ENCODE measurements around the gene TBC1D22A.
"Not testable (repeated sequence)": the region's sequence is repeated elsewhere in the genome, so short reads cannot be mapped to it uniquely, and the experiment has no call there.

Gene TBC1D22A

DNA sequence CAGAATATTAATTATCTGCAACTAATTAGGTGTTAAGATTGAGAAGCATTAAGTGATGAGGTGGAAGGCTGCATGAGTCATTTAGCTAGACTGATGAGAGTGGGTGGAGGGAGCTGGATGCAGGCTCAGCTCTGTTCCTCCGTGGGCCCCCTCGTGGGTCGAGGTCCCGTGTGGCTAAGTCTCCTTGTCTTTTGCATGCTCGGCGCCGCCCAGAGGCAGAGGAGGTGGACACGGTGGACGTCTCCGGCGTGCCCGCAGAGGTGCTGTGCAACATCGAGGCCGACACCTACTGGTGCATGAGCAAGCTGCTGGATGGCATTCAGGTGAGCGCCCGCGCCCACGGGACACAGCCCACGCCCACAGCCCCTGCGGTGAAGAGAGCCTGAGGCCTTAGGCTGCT lies 211.6 kb downstream of the TBC1D22A start:
- Histone ChIP-seq H3K36me3 (ENCODE audit: control insufficient read depth, insufficient read depth, low read length) (peaks cover 11% of the 10 kb centered on the region), H3K9me3 (ENCODE audit: control insufficient read depth, low read length) (no peaks in the 10 kb centered on the region), H3K27me3 (ENCODE audit: control insufficient read depth, insufficient read depth, low read length) (no peaks in the 10 kb centered on the region), H3K9ac (ENCODE audit: low read length) (no peak overlapping the region), H3K4me3 (ENCODE audit: low read length) (no peak overlapping the region), H3K4me1 (ENCODE audit: control insufficient read depth, insufficient read depth, low read length) (peaks cover 12% of the 10 kb centered on the region)

DNA sequence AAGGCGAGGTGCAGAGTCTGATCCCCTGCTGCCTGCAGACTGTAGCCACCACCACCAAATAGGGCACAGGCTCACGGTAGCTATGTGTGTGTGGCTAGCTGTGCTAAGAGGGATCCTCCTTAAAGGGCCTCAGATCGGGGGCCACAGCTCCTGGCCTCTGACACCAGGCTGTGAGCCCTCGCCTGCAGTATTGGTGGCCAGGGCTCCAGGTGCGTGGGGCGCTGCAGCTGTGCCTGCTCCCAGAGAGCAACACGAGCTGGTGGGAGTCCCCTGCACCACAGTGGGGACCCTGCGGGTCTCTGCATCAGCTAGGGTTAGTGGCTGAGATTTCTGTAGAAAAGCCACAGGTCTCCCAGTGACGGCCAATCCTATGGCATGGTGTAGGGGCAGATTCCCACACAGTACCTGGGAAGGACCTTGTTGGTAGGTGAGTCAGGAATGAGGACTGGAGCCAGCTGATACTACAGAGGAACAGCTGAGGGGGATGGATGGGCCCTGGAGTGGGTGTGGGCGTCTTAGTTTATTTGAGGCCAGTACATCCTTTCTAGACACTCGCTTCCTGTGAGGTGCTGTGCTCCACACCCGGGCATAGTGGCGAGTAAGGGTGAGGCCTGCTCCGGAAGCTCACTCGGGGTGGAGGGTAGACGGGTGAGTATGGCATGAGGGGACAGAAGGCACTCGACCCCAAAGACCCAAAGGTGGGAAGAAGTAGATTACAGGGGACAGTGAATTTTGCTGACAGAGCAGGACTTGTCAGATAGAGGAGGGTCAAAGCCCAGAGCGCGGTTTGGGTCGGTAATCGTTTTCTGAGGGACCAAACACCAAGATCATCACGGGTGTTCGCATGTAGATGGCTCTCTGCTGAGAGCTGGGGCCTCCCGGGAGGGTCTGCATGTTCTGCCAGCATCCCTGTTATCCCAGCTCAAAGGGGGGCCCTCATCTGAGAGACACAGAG lies 212.5 kb downstream of the TBC1D22A start:
- Histone ChIP-seq H3K4me1 (ENCODE audit: control insufficient read depth, insufficient read depth, low read length) (peaks cover 12% of the 10 kb centered on the region), H3K9me3 (ENCODE audit: control insufficient read depth, low read length) (no peaks in the 10 kb centered on the region), H3K9ac (ENCODE audit: low read length) (no peak overlapping the region), H3K36me3 (ENCODE audit: control insufficient read depth, insufficient read depth, low read length) (peaks cover 11% of the 10 kb centered on the region), H3K4me3 (ENCODE audit: low read length) (no peak overlapping the region), H3K27me3 (ENCODE audit: control insufficient read depth, insufficient read depth, low read length) (no peaks in the 10 kb centered on the region)

DNA sequence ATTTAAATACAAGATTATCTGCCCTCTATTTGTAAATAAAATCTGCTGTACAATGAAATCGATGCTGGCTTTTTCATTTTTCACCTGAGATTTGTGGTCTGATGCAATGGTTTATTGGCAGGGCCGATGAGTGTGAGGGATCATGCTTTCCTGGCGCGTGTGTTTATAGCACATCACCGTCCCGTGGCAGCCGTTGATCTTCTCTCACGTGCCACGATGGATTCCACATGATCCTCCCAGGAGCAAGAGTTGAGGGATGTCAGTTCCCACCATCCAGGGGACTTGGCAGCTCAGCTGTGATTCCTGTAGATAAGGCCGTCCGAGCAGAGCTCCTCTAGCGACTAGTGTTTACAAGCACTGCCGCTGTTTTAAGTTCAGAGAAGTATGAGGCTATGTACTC lies 213.7 kb downstream of the TBC1D22A start:
- Histone ChIP-seq H3K9ac (ENCODE audit: low read length) (no peak overlapping the region), H3K36me3 (ENCODE audit: control insufficient read depth, insufficient read depth, low read length) (peaks cover 11% of the 10 kb centered on the region), H3K9me3 (ENCODE audit: control insufficient read depth, low read length) (no peaks in the 10 kb centered on the region), H3K27me3 (ENCODE audit: control insufficient read depth, insufficient read depth, low read length) (no peaks in the 10 kb centered on the region), H3K4me3 (ENCODE audit: low read length) (no peak overlapping the region), H3K4me1 (ENCODE audit: control insufficient read depth, insufficient read depth, low read length) (peaks cover 8% of the 10 kb centered on the region)

DNA sequence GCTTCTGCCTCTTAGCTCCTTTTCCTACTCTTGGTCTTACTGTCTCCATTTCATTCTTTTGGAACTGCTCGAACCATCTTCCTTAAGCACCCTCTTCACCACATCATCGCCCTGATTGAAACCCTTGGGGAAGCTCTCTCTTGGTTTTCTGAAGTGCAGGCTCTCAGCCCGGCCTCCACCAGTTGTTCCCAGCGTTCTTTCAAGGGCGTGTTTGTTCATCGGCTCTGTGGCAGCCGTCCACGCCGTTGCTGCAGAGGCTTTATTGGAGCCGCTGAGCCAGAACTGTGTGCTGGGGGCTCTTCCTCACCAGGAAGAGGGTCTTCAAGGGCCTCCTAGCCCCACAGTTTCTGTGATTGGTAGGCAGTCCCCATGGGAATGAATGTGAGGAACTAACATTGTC lies 214.1 kb downstream of the TBC1D22A start:
- peaks cover 11% of the 10 kb centered on the region for H3K36me3 ChIP-seq (ENCODE audit: control insufficient read depth, insufficient read depth, low read length)
- H3K4me1 ChIP-seq (ENCODE audit: control insufficient read depth, insufficient read depth, low read length): peaks cover 3% of the 10 kb centered on the region
- H3K27me3 ChIP-seq (ENCODE audit: control insufficient read depth, insufficient read depth, low read length): no peaks in the 10 kb centered on the region
- no peaks in the 10 kb centered on the region for H3K9me3 ChIP-seq (ENCODE audit: control insufficient read depth, low read length)
- no peak overlapping the region for H3K4me3 ChIP-seq (ENCODE audit: low read length)
- H3K9ac ChIP-seq (ENCODE audit: low read length): no peak overlapping the region

DNA sequence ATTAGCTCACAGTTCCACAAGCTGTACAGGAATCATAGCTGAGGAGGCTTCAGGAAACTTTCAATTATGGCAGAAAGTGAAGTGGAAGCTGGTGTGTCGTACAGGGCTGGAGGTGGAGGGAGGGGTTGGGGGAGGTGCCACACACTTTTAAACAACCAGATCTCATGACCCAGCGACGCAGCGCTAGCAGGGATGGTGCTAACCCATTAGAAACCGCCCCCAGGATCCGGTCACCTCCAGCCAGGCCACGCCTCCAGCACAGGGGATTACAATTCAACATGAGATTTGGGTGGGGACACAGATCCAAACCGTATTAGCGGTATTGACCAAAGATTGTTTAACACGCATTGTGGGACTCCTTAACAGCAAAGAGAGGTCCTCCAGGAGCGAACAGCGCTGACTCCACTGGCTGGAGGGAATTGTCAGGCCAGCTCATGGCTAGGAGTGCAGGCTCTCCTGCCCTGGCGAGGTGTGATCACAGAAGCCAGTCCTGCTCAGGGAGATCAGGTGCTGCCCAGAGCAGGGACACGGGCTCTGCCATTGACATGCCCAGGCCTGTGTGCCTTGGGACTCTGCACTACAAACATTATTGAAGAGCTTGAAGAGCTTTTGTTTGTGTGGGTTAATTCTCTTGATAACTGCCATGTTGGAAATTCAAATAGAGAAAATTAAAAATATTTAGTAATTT lies 215.3 kb downstream of the TBC1D22A start:
- no peak overlapping the region for H3K9ac ChIP-seq (ENCODE audit: low read length)
- H3K36me3 ChIP-seq (ENCODE audit: control insufficient read depth, insufficient read depth, low read length): peaks cover 11% of the 10 kb centered on the region
- no peaks in the 10 kb centered on the region for H3K27me3 ChIP-seq (ENCODE audit: control insufficient read depth, insufficient read depth, low read length)
- no peak overlapping the region for H3K4me3 ChIP-seq (ENCODE audit: low read length)
- H3K9me3 ChIP-seq (ENCODE audit: control insufficient read depth, low read length): no peaks in the 10 kb centered on the region
- H3K4me1 ChIP-seq (ENCODE audit: control insufficient read depth, insufficient read depth, low read length): no peaks in the 10 kb centered on the region

DNA sequence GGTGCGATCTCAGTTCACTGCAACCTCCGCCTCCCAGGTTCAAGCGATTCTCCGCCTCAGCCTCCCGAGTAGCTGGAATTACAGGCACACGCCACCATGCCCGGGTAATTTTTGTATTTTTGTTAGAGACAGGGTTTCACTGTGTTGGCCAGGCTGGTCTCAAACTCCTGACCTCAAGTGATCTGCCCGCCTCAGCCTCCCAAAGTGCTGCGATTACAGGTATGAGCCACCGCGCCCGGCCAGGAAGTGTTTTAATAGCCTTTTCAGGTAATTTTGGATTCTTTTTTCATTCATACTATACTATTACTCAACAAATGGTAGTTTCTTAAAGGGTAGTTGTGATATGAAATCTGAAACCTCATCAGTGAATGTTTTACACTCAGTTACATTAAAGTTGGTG lies 216.2 kb downstream of the TBC1D22A start:
- H3K9me3 ChIP-seq (ENCODE audit: control insufficient read depth, low read length); H3K4me1 ChIP-seq (ENCODE audit: control insufficient read depth, insufficient read depth, low read length); H3K4me3 ChIP-seq (ENCODE audit: low read length); H3K27me3 ChIP-seq (ENCODE audit: control insufficient read depth, insufficient read depth, low read length); H3K9ac ChIP-seq (ENCODE audit: low read length): not testable (repeated sequence)
- H3K36me3 ChIP-seq (ENCODE audit: control insufficient read depth, insufficient read depth, low read length): peaks cover 11% of the 10 kb centered on the region

DNA sequence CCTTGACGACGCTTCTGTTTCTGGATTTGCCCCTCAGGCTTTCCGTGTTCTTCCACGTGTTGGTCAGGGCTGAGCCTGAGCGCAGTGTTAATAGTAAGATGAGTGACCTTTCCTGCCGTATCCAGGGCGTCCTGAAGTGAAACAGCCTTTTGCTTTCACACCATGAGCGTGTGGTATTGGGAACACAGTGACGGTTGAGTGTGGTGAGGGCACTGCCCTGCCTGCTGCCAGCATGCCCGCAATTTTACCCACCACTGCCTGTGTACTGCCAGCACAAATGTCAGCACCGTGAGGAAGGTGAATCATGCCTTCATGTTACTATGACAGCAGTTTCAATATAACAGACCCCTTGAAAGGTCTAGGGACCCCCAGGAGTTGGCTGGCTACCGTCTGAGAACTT lies 217.1 kb downstream of the TBC1D22A start:
- peaks cover 7% of the 10 kb centered on the region for H3K36me3 ChIP-seq (ENCODE audit: control insufficient read depth, insufficient read depth, low read length)
- H3K27me3 ChIP-seq (ENCODE audit: control insufficient read depth, insufficient read depth, low read length): no peaks in the 10 kb centered on the region
- no peak overlapping the region for H3K9ac ChIP-seq (ENCODE audit: low read length)
- H3K4me1 ChIP-seq (ENCODE audit: control insufficient read depth, insufficient read depth, low read length): no peaks in the 10 kb centered on the region
- no peaks in the 10 kb centered on the region for H3K9me3 ChIP-seq (ENCODE audit: control insufficient read depth, low read length)
- H3K4me3 ChIP-seq (ENCODE audit: low read length): no peak overlapping the region

DNA sequence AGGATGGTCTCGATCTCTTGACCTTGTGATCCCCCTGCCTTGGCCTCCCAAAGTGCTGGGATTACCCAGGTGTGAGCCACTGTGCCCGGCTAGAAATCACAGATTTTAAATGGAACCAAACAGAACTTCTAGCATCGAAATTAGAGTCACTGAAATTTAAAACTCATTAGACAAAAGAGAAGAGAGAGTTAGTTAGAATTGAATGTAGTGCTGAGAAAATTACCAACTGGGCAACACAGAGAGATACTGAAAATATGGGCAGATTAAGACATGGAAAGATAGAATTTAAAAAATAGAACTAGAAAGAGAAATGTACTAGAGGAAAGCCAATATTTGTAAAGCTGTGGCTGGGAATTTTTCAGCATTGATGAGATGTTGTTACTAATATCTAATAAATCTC lies 217.9 kb downstream of the TBC1D22A start:
- Histone ChIP-seq H3K27me3 (ENCODE audit: control insufficient read depth, insufficient read depth, low read length) (no peaks in the 10 kb centered on the region), H3K9me3 (ENCODE audit: control insufficient read depth, low read length) (no peaks in the 10 kb centered on the region), H3K9ac (ENCODE audit: low read length) (no peak overlapping the region), H3K36me3 (ENCODE audit: control insufficient read depth, insufficient read depth, low read length) (no peaks in the 10 kb centered on the region), H3K4me1 (ENCODE audit: control insufficient read depth, insufficient read depth, low read length) (no peaks in the 10 kb centered on the region), H3K4me3 (ENCODE audit: low read length) (no peak overlapping the region)

DNA sequence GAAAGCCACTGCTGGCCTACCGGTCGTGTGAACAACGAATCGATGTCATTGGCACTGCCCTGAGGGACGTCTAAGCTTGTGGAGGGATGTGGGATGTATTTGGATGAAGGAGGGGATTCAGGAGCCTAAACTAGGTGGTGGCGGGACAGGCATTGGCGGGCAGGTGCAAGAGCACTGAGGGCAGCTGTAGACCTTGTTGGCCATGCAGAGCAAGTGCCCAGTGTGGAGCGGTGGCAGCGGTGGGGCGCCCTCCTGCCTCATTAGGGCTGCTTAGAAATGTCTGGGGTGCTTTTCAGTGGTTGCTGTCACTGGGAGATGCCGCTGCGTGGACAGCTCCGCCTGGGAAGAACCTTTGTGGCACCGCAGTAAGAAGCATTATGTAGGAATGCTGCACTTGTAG lies 220.2 kb downstream of the TBC1D22A start:
- no peaks in the 10 kb centered on the region for H3K27me3 ChIP-seq (ENCODE audit: control insufficient read depth, insufficient read depth, low read length)
- no peaks in the 10 kb centered on the region for H3K36me3 ChIP-seq (ENCODE audit: control insufficient read depth, insufficient read depth, low read length)
- no peak overlapping the region for H3K4me3 ChIP-seq (ENCODE audit: low read length)
- no peak overlapping the region for H3K9ac ChIP-seq (ENCODE audit: low read length)
- H3K4me1 ChIP-seq (ENCODE audit: control insufficient read depth, insufficient read depth, low read length): no peaks in the 10 kb centered on the region
- no peaks in the 10 kb centered on the region for H3K9me3 ChIP-seq (ENCODE audit: control insufficient read depth, low read length)

DNA sequence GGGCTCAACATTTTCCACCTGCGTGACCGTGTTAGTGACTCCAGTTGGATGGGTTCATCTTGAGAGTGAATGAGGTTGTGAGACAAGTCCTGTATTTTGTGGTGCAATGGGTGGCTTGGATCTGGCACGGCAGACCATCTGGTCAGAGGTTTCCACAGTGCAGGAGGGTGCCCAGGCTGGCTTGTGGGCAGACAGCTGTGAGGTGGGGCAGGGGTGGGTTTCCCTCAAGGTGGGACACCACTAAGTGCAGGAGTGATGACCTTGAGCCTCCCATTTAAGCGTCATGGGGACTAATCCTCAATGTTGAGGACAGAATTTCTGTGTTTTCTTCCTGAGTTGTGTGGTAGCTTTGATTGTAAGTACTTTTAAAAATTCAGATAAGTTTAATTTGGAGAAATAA lies 220.6 kb downstream of the TBC1D22A start:
- Histone ChIP-seq H3K9me3 (ENCODE audit: control insufficient read depth, low read length) (no peaks in the 10 kb centered on the region), H3K4me3 (ENCODE audit: low read length) (no peak overlapping the region), H3K4me1 (ENCODE audit: control insufficient read depth, insufficient read depth, low read length) (no peaks in the 10 kb centered on the region), H3K36me3 (ENCODE audit: control insufficient read depth, insufficient read depth, low read length) (no peaks in the 10 kb centered on the region), H3K9ac (ENCODE audit: low read length) (no peak overlapping the region), H3K27me3 (ENCODE audit: control insufficient read depth, insufficient read depth, low read length) (no peaks in the 10 kb centered on the region)

DNA sequence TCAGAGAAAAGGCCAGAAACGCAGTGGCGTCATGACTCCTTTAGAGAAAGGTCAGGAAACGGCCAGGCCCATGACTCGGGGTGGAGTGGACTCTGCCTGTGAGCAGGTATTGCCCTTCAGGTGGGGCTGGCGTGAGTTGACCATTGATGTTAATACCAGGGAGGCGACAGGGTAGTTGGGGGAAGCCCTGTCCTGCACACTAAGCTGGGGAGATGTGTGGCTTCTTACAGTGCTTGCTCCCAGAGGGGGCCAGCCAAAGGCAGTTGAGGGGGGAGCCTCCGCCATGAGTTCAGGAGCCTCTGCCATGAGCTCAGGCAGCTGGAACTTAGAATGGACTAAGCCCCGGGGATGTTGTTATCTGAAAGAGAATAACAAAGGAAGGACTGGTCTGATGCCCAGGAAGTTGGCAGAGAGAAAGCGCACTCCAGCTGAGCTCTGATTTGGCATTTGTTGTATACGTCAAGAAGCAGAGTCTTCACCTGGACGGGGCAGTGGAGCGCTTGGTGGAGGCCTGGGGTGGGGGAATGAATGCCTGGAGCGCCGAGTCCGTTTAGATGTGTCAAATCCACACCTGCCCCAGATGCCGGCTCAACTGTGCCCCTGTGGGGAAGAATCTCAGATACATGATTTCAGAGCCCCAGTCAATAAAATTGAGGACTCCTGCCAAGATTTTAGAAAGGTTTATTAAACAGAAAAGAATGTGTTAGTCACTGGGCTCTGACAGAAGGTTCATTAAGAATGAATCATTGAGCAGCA lies 222.5 kb downstream of the TBC1D22A start:
- H3K36me3 ChIP-seq (ENCODE audit: control insufficient read depth, insufficient read depth, low read length): no peaks in the 10 kb centered on the region
- no peaks in the 10 kb centered on the region for H3K27me3 ChIP-seq (ENCODE audit: control insufficient read depth, insufficient read depth, low read length)
- no peaks in the 10 kb centered on the region for H3K4me1 ChIP-seq (ENCODE audit: control insufficient read depth, insufficient read depth, low read length)
- no peak overlapping the region for H3K9ac ChIP-seq (ENCODE audit: low read length)
- H3K9me3 ChIP-seq (ENCODE audit: control insufficient read depth, low read length): no peaks in the 10 kb centered on the region
- no peak overlapping the region for H3K4me3 ChIP-seq (ENCODE audit: low read length)

DNA sequence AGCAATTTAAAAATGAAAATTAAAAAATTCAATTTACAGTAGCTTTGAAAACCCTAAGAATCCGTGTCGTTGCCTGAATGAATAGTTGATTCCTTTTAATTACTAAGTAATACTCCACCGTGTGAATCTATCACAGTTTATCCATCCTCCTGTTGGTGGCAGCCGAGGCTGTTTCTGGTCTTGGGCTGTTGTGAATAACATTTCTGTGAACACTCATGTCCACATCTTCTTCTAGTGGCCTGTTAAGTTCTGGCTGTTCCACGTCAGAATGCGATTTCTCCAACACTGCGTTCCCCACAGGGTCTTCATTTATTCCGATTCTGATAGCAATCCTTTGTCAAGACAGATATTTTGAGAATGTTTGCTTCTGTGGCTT lies 223.0 kb downstream of the TBC1D22A start:
- H3K27me3 ChIP-seq (ENCODE audit: control insufficient read depth, insufficient read depth, low read length): no peaks in the 10 kb centered on the region
- H3K36me3 ChIP-seq (ENCODE audit: control insufficient read depth, insufficient read depth, low read length): no peaks in the 10 kb centered on the region
- H3K4me1 ChIP-seq (ENCODE audit: control insufficient read depth, insufficient read depth, low read length): no peaks in the 10 kb centered on the region
- no peak overlapping the region for H3K9ac ChIP-seq (ENCODE audit: low read length)
- no peaks in the 10 kb centered on the region for H3K9me3 ChIP-seq (ENCODE audit: control insufficient read depth, low read length)
- no peak overlapping the region for H3K4me3 ChIP-seq (ENCODE audit: low read length)
